Activated gamma-delta T cell treated with Interleukin-2 at 50 U/mL for 16 hours (primary cell): Measurements from ENCODE around the gene NUDT1.

Experiments
- DNase-seq: peaks from one replicate; pipeline ENCODE4 v3.0.0-alpha.2; 2020

NUDT1 gene

DNA sequence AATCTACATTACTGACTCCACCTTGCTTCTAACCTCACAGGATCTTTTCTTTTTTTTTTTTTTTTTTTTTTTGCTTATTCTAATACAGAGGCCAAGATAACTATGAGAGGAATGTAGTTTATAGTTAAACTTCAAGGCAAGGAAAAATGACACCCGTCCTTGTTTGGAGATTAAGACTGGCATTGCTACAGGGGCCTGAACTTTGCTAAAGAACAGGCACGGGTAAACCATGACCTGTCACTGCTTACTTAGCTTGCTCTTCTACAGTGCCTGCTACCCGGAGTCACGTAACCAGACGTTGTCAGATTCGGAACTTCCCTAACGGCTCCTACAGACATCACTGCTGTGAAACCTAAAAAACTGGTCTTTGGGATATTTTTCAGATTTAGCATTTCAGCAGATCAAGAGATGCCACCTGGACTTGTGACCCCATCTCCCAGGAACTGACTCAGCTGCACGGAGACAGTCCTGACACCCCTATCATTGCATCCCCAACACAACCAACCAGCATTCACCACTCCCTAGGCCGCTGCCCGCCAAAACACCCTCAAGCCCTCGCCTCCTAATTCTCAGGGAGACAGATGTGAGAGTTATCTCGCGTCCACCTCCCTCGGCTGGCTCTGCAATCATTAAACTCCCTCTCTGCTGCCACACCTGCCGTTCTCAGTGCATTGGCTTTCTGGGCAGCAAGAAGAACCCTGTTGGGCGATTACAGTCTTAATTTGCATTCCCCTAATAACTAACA lies 36.8 kb upstream of the NUDT1 start:
- DNase-seq: no peak

DNA sequence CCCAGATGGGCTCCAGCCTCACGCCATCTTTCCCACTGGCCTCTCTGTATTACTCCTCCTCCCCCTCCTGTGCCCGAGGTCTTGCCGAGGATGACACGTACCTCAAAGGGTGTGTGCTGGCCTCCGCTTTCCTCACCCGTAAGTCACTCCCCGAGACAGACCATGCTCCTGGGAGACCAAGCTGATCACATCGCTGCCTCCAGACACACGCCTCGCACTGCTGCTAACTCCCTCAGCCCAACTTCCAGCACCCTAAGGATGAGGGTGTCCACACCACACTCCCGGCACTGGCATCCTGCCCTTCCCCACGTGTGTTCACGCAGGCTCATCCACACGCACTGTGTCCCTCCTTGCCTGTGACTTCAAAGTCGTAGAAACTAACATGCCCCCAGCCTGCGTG lies 33.3 kb upstream of the NUDT1 start:
- no peak for DNase-seq

DNA sequence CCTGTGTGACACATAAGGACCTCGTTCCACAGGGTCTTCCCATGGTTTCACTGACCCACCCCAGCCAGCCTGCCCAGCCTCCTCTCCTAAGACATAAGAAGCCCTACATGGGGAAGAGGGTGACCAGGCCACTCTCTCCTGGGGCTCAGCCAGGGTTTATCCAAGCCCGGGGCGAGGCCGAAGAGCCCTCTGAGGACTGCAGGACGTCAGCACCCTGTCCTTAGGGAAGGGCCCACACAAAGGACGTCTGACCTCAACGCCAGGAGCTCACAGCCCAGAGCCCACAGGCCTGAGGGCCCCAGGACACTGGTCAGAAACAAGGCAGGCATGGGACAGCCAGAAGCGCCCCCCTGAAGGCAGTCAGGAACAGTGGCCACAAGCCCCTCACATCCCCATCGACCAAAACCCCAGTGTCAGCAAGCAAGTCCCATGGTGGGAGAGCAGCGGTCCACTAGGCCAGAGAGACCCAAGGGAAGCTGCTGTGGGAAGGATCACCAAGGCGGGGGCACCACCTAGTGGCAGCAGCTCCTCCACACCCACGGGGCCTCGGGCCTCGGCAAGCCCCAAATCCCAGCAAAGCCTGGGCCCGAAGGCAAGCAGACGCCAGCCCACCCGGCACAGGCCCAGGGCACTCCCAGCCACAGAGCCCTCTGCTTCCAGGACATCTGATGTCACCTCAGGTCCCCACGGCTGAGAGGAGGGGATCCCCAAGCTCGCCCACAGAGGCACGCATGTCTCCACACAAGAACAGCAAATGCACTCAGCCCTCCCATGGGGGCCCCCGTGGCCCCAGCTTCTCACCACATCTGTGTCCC lies 32.7 kb upstream of the NUDT1 start:
- DNase-seq: peak; percentile 33

GRCh38 chr7:2209961-2210323 lies 32.1 kb upstream of the NUDT1 start:
- DNase-seq: no peak

DNA sequence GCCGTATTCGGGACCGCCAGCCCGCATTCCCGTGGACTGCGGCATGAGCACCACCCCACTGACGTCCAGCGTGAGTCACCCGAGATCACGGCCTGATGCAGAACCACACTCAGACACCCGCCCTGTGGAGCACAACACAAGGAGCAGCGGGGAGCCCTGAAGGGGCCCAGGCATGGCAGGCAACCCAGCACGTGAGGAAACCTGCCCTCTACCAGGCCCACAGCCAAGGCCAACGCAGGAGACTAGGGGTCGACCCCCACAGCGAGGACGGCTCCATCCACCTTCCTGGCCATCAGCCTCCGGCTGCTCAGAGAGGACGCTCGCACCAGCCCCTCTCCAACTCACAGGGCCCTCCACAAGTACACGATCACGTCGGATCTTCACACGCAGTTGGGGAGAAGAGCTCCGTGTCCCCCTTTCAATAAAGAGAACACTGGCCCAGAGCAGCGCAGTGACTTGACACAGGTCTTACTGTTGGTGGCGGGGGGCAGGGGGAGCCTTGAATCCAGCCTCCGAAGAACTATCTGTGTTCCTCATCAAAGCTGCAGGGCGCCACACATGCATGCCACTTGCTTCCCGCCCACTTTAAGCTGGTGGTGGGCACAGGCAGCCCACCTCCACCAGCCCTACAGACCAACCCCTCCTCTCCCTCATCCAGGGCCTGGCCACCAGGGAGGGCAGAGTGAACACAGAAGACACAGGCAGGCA lies 31.3 kb upstream of the NUDT1 start:
- no peak for DNase-seq

- no peak for DNase-seq
Observed at GRCh38 chr7:2211259-2211880, 30.7 kb upstream of the NUDT1 start.

- DNase-seq: no peak
Observed at GRCh38 chr7:2211926-2212325, 30.1 kb upstream of the NUDT1 start.

DNA sequence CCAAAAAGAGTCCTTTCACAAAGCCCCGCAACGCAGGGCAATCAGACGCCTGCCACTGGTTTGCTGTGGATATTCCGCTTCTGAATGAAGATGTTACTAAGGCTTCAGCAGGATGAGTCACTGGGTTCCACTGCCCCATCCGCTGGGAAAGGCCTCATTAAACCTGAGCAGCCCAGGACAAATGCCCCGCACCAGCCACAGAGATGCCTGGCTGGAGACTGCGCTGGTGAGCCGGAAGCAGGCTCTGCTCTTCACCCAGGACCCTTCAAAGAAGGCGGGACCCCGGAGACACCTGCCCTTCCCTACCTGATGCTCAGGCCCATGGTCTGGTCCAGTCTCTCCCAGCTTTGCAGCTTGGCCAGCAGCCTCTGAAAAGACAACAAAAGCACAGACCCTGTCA lies 29.1 kb upstream of the NUDT1 start:
- no peak for DNase-seq

GRCh38 chr7:2213551-2214215 lies 28.3 kb upstream of the NUDT1 start:
- DNase-seq: no peak

GRCh38 chr7:2214636-2215035 lies 27.4 kb upstream of the NUDT1 start:
- DNase-seq: no peak

GRCh38 chr7:2215851-2216250 lies 26.2 kb upstream of the NUDT1 start:
- no peak for DNase-seq

DNA sequence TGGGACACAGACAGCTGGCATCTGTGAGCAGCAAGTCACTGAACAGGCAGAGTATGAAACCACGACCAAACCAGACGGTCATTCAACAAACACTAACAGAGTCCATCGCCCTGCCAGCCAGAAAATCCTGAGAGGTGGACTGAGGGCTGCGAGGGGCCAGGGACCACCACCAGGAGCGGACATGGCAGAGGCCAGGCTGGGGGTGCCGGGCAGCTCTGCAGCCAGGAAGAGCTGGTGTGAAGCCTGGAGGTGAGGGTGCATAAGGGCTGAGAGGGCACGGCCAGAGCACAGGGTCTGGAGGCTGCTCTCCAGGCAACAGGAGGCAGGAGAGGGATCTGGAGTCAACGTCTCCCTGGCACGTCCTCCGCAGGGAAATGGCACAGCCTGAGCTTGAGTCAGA lies 24.8 kb upstream of the NUDT1 start:
- DNase-seq: no peak

DNA sequence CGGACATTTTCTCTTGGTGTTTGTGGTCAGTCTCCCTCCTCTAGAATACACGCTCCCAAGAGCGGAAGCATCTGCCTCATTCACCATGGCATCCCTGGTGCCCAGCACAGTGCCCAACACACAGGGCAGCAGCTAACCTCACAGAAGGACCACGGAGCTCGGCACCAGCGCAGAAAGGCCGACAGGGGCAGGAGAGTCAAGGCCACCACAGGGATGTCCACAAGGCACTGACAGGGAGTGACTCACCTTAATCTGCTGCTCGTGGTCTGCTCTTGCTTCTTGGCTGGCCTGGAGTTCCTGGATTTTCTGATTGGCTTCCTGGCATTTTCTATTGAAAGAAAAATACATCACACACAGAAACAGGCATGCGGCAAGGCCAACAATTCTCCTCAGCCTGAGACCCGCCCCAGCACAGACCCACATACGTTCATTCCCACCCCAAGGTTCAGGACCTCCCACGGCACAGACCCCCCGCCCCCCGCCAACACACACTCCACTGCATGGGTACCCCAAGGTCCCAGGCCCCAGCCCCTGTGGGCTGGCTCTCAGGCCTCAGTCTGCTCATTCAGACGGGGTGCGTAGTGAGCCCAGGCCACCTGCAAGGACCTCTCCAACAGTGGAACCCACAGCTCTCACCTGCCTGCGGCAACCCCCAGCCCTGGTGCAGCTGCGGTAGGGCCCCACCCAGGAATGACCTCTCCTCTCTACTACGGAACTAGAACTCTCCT lies 24.1 kb upstream of the NUDT1 start:
- DNase-seq: no peak

GRCh38 chr7:2218444-2218785 lies 23.6 kb upstream of the NUDT1 start:
- no peak for DNase-seq

DNA sequence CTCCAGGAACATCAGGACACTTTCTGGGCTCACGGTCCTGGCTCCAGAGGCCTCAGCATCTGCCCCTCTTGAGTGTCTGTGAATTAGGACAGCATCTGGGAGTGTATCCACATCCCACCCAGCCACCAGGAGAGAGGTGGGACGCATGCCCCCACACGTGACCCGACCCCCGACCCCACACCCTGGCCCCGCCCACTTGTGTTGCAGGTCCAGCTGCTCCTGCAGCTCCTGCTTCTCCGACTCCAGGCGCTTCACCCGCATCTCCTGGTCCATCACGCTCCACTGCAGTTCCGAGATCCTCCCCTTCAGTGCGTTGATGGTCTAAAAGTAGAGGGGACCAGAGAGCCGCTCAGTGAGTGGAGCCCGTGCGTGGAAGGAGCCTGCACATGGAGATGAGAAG lies 22.9 kb upstream of the NUDT1 start:
- no peak for DNase-seq

DNA sequence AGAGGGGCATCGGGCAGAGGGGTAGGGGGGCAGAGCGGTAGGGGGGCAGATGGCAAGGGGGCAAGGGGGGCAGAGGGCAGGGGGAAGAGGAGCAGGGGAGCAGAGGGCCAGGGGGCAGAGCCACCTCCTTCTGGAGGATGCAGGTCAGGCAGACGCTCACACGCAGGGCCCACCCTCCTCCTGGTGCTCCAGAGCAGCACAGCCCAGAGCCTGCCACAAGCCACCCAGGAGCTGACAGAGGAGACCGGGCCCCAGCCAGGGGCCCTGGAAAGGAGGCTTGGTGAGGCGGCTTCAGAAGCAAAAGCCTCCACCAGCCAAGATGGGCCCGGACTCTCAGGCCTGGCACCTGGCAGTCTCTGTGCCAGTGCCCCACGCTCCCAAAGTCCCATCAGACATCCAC lies 22.4 kb upstream of the NUDT1 start:
- no peak for DNase-seq

- DNase-seq: no peak
Observed at GRCh38 chr7:2220030-2220429, 22.0 kb upstream of the NUDT1 start.

DNA sequence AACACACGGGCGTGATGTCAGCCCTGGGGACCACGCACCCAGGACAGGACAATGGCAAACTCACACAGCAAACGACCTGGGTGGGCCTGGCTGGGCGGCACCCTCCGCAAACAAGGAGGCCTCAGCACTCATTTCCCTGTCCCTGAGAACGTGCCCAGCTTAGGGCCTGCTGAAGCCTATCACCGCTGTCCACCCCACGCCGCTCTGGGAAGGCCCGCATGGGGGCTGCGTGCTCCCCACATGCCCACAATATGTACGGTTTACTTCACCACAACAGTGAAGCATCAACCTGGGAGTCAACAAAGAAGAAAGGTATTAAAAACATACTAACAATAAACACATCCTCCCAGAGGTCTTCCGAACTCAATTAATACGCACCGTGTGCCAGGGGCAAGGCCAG lies 21.5 kb upstream of the NUDT1 start:
- DNase-seq: no peak

DNA sequence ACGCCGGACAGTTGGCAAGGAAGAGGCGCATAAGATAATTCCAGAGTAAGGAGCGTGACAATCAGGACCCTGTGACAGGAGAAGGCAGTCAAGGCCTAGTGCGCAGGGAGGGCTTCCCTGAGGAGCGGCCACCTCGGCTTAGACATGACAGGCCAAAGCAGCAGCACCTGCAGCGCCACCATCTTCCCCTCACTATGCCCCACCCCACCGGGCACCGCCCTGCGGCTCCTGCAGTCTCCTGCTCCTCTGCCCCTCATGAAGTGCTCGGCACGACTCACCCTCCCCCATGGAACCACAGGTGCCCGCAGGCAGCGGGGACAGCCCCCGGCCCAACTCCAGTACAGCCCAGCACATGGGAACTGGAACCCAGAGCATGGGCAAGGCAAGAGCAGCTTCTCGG lies 21.1 kb upstream of the NUDT1 start:
- DNase-seq: no peak

GRCh38 chr7:2222516-2222915 lies 19.5 kb upstream of the NUDT1 start:
- DNase-seq: no peak

- no peak for DNase-seq
Observed at GRCh38 chr7:2223321-2223720, 18.7 kb upstream of the NUDT1 start.

DNA sequence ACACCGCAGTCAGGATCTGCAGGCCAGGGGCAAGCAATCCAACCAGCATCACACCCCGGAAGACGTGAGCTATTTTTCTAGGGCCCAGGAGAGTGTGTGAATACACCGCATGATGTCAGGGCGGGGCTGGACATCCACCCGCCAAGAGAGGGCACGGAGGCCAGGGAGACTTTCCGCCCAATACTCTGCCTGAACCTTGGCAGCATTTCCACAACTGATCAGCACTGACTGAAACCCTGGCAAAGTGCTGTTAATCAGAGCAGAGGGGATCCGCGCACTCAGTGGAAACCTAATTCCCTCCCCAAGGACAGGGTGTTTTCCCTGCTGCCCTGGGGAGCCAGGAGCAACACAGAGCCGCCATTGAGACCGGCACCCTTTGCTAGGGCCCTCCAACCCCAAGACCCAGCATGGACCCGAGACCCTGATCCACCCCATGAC lies 17.5 kb upstream of the NUDT1 start:
- DNase-seq: no peak
